Stimulated activated CD4-positive, alpha-beta T cell treated with anti-CD3 and anti-CD28 coated beads, Interleukin-4, amount 100 ng/mL, for 24 hours (primary cell): ENCODE data around the gene GPR17.

ENCODE experiments used
- DNase-seq: peaks from one replicate; pipeline ENCODE4 v3.0.0-alpha.2; 2020

GPR17 gene

DNA sequence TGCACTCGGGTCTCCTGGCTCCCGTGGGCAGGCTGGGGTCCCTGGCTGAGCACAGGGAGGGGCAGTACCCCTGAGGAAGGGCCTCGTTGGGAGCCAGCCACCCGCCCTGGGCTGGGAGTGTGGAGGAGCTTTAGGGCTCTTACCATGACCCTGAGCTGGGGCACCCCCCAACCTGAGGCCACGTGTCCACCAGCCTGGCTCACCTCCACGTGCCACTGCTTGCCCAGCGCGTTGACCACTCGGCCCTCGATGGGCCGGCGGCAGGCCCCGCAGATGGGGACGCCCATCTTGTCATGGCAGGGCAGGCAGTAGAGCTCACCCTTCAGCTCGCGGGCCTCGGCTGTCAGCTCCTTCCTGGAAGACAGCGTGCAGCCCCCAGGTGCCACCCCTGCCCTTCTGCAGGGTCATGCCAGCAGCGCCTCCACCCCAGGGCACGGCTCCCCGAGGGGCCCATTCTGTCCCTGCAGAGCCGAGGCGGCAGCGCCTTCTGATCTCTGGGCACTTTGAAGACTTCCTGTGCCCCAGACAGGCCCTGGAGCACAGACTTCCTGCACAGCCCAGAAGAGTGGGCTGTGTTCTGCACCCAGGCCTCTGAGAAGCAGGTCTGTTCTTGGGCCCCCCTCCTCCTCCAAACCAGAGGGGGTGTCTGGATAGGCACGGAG lies 4.0 kb upstream of the GPR17 start:
- peak; percentile 46 for DNase-seq

DNA sequence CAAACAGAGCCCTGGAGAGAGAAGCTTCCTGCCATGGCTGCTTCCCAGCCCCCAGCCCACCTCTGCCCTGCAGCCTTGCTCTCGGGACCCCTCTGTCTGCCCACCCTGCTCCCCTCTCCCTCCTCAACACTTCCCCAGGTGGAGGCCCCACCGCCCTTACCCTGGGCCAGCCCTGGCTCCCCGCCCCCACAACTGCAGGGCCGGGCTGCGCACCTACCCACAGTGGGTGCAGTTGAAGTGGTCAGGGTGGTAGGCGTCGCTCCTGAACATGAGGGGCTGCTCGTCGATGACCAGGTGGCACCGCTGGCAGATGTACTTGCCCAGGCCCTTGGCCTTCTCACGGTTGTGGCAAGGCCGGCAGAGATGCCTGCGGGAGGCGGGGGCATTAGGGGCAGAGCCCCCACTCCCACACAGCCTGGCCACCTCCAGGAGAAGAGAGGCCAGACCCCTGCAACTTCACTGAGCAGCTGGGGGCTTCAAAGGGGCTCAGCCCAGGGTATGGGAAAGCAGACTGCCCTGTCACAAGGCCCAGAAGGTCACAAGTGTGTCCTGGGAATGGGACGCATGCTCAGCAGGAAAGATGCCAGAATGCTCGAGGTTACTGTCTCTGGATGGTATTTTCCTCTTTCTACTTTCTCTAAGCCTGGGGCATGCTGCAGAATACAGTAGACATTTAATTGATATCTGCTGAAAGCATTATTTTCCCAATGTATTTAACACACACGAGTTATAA lies 3.1 kb upstream of the GPR17 start:
- DNase-seq = no peak

GRCh38 chr2:127643439-127644065 lies 2.4 kb upstream of the GPR17 start:
- DNase-seq = no peak

- DNase-seq = no peak
Observed at GRCh38 chr2:127644066-127645025, 1.6 kb upstream of the GPR17 start.

DNA sequence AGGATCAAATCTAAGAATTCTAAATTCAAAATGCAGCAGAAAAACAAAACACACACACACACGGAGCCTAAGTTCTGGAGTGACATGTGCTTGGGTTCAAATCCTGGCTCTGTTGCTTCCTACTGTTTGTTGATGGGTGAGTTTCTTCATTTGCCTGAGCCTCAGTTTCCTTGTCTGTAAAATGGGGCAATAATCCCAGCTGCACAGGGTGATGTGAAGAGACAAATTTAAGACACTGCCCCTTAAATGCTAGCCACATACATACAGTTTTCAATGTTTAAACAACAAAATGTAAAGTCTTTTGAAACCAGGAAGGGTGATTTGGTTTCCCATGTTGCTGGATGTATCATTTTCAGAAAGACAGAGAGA lies 943 bp upstream of the GPR17 start:
- DNase-seq = no peak

DNA sequence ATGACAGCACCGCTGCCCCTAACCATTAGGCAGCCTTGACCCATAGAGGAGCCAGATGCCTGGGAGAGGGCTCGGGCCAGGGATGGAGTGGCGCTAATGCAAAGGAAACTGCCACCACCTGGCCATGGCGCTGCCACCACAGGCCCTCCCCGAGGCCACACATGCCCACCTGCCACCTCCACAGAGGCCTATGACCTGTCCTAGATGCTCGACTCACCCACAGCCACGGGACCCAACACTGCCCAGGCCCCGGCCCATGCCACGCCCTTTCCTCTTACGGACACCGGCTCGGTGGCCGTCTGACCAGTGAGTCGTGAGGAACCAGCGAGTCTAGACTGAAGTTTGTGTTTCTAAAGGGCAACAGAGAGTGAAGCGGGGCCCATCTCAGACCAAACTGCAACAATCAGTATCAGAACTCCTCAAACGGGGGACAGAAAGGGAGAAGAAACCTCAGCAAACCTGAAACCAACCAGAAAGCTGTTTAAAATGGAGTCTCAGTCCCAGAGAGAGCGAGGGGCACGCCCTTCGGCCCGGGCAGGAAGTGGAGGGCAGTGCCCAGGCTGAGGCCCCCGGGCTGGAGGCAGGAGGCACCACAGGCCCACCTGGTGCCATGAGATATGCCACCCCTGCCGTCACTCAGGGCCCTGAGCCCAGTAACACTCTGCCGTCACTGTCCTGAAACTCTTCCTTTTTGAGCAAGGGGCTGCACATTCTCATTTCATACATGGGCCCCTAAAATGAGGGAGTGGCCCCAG lies 711 bp downstream of the GPR17 start:
- DNase-seq = no peak

DNA sequence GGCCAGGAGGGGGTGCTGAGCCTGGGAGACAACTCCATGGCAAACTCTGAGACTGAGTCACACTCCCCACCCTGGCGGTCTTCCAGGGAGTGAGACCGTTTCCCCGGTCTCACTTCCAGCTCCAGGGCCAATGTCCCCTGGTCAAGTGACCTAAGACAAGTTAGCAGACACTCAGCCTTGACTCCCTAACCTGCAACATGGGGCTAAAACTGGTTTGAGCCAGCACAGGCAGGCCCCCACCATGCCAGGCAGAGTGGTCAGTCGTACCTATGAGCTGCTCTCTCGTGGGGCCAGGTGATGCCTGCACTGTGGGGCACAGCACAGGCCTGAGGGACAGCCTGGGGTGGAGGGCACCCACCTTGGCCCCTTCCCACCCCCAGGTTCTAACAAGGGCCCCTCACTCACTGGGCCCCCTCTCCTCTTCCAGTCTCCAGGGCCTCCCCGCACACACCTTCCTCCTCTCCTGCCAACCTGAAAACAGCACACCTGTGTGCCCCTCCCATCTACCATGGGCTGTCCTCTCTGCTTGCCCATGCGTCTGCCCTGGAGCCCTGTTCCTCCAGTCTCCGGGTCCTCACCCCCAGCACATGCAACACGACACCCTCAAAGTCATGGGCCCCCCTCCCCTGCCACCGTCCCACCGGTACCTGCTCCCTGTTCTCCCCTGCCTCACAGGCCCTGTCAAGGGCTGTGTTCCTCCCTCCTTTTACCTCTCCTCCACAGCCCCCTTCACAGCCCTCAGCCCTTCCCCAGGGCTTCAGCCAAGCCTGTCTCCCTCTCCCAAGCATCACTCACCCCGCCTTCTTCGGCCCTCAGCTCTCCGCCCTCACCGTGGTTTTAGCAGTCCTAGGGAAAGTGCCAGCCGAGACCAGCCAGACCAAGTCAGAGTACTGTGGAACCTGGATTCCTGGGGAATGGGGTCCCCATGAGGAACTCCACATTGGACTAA lies 1.6 kb downstream of the GPR17 start:
- no peak for DNase-seq

DNA sequence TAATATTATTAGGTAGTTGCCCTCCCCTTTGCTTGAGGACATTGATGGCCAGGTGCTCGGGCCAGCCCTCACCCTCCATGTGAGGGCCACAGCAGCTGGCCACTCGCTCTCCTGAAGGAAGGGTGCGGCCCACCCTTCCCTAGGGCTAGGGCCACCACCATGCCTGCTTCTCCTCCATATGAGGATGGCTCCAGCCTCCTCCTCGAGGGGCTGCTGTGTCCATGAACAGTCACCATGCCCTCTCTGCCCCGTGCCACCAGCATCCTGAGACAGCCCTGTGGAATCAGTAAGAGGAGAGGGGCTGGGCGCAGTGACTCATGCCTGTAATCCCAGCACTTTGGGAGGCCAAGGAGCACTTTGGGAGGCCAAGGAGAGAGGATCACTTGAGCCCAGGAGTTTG lies 2.4 kb downstream of the GPR17 start:
- no peak for DNase-seq

DNA sequence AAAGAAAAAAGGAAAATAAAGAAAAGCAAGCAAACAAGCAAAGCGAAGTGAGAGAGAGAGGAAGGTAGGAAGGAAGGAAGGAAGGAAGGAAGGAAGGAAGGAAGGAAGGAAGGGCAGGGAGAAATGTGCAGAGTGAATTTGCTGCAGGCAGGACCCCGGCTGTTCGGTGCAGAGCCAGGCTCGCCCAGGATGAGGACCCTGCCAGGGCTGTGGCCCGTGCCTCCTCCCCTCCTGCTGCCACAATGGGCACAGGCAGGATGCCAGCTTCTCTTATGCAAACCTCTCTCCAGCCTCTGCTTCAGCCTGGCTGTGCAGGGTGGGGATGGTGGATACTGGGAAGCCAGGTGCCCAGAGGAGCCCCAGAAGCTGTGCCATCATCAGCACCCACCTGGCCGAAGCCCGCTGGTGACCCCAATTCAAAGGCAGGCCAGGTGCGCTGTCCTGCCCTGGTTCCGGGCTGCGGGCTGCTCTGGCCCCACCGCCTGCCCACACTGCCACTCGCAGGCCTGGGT lies 3.2 kb downstream of the GPR17 start:
- no peak for DNase-seq

DNA sequence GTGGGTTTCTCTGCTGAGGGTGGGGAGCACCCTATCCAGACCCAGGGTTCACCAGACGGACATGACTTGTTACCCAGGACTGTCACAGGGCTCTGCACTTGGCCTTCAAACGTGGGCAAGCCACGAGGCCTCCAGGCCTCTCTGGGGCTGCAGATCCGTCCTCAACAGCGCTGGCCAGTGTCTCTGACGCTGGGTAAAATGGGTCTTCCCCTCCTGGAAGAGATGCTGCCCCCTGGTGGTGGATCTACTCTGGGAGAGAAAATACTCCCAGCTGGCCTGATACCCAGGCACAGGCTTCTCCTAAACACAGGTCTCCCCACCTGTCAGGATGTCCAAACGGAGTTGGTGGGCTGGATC lies 3.7 kb downstream of the GPR17 start:
- DNase-seq = peak; percentile 92

DNA sequence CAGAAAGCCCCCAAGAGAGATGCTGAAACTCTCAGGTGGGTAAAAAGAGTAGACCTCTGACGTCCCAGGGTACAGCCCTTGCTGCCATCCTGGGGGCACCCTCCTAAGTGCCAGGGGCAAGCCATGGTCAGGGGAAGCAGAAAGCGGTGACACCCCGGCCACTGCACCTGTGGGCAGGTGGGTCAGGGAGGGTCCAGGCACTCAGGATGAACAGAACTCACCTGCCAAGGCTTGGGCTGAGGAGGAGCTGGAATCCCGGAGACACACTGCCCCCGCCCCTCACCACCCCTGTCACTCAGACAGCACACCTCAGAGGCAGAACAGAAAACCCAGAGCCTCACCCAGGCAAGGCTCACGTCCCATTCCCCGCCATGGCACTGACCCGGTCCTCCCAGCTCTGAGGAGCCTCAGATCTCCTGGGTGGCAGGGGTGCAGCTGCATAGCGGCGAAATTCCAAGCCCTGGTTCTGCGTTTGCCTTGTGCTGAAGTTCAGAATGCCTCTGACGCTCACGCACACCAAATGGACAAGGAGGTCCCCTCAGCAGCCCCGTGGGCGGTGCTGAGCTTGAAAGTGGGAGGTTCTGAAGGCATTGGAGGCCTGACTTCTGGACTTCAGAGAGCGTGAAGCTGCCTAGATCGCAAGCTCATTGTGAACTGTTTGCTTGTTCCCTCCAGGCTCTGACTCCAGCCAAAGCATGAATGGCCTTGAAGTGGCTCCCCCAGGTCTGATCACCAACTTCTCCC lies 4.3 kb downstream of the GPR17 start:
- DNase-seq = no peak

GRCh38 chr2:127650785-127651380 lies 4.9 kb downstream of the GPR17 start:
- no peak for DNase-seq

DNA sequence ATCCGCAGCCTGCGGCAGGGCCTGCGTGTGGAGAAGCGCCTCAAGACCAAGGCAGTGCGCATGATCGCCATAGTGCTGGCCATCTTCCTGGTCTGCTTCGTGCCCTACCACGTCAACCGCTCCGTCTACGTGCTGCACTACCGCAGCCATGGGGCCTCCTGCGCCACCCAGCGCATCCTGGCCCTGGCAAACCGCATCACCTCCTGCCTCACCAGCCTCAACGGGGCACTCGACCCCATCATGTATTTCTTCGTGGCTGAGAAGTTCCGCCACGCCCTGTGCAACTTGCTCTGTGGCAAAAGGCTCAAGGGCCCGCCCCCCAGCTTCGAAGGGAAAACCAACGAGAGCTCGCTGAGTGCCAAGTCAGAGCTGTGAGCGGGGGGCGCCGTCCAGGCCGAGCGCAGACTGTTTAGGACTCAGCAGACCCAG lies 5.4 kb downstream of the GPR17 start:
- DNase-seq = no peak

DNA sequence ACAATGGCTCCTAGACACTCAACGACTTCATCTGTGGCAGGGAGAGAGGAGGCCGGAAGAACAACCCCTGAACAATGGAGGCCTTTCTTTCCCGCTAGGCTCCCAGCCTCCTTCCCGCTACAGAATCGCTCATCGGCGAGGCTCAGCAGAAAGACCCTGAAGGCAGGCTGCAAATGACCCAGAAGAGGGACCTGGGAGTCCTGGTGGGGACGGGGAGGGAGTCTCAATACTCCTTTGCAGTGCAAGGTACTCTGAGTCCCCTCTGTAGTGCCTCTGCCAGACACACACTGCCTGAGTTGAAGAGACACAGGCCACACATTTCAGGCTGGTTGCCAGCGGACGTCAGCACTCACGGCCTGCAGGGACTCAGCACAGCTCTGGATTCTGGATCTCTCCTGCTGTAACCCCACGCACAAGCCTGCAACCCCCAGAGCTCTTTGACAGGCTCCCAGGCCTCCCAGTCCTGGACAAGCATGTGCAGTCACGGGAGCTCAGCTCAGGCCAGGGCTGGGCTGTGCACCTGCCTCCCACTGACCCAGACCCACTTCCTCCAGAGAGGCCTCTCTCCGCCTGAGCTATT lies 6.1 kb downstream of the GPR17 start:
- DNase-seq = no peak

- DNase-seq = no peak
Observed at GRCh38 chr2:127652786-127653357, 6.9 kb downstream of the GPR17 start.

DNA sequence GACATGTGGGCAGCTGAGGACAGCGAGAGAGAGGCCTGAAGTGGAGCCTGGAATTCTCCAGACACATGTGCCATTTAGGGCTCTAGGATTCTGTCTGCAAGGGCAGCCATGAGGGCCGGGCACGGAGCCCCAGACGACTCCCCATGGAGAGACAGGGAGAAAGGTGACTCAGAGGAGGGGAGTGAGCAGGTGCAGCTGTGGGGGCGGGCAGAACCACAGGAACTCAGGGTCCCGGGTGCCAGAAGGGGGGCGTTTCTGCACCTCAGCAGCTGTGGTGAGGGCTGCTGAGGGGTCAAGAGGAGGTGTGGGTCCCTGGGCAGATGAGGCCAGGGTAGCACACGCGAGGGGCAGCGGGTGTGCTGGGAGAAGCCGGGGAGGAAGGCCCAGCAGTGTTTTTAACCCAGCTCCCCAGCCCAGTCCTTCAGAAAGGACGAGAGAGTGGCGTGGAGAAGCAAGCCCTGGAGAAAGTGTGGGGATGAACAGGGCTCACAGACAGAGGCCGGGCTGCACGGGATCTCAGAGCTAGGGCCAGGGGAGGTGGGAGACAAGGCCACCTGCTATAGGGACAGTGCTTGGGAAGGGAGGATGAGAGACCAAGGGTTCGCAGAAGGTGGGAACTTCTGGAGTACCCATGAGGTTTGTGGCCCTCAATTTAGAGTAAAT lies 7.6 kb downstream of the GPR17 start:
- DNase-seq = no peak

- no peak for DNase-seq
Observed at GRCh38 chr2:127654084-127654837, 8.3 kb downstream of the GPR17 start.

DNA sequence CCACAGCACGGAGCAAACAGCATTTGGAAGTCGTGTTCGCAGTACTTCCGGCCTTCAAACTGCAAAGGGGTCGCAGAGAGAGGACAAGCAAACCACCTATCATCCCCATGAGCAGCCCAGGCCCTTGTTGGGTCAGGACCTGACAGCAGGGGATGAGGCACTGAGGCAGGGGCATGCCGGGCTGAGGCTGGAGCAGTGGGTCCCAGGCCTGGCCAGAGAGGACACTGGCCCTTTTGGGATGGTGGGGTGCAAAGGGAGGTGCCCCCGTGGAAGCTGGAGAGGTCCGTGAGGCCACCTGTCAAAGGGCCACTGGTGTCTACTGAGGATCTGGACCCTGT lies 8.9 kb downstream of the GPR17 start:
- no peak for DNase-seq
